H9 (cell line): ENCODE data around the gene USP6NL. TPM values are rescaled to one million over a fixed set of nuclear protein-coding genes. Genes with fewer than 3 reads are reported as not detected.

Experiments
- DNase-seq: peaks from one replicate; pipeline ENCODE4 v3.0.0-alpha.2; 2017
- H2AFZ ChIP-seq: one replicate; pipeline ENCODE4 v1.6.1; 2013; ENCODE audit warnings: mild to moderate bottlenecking, low read length, control low read depth, moderate library complexity
- H2AK5ac ChIP-seq: 2 replicates; pipeline ENCODE4 v1.6.1; 2013; ENCODE audit warnings: low read length, control low read depth, mixed read lengths; ENCODE audit not compliant: insufficient read length
- H2BK120ac ChIP-seq: one replicate; pipeline ENCODE4 v1.6.1; 2013; ENCODE audit warnings: low read depth, mild to moderate bottlenecking, low read length, control low read depth, inconsistent platforms; ENCODE audit not compliant: poor library complexity, severe bottlenecking
- H2BK12ac ChIP-seq: 2 replicates; pipeline ENCODE4 v1.6.1; 2013; ENCODE audit warnings: low read length, control low read depth, mixed read lengths, low read depth; ENCODE audit not compliant: insufficient read length
- H2BK15ac ChIP-seq: 2 replicates; pipeline ENCODE4 v1.6.1; 2013; ENCODE audit warnings: low read depth, low read length, control low read depth
- H2BK20ac ChIP-seq: one replicate; pipeline ENCODE4 v1.6.1; 2013; ENCODE audit warnings: low read depth, mild to moderate bottlenecking, low read length, control low read depth, inconsistent platforms; ENCODE audit not compliant: poor library complexity, severe bottlenecking
- H2BK5ac ChIP-seq: 2 replicates; pipeline ENCODE4 v1.6.1; 2013; ENCODE audit warnings: low read length, control low read depth, mixed read lengths; ENCODE audit not compliant: insufficient read length
- H3K14ac ChIP-seq: 2 replicates; pipeline ENCODE4 v1.6.1; 2013; ENCODE audit warnings: low read length, control low read depth; ENCODE audit not compliant: insufficient read depth
- H3K18ac ChIP-seq: 2 replicates; pipeline ENCODE4 v1.6.1; 2013; ENCODE audit warnings: low read depth, mild to moderate bottlenecking, mixed read lengths, low read length, control low read depth; ENCODE audit not compliant: insufficient read length
- H3K23ac ChIP-seq: 2 replicates; pipeline ENCODE4 v1.6.1; 2013; ENCODE audit warnings: low read length, control low read depth, mixed read lengths, low read depth; ENCODE audit not compliant: insufficient read length
- H3K23me2 ChIP-seq: 2 replicates; pipeline ENCODE4 v1.6.1; 2013; ENCODE audit warnings: low read depth, mild to moderate bottlenecking, mixed read lengths, low read length, control low read depth; ENCODE audit not compliant: insufficient read length, poor library complexity, severe bottlenecking
- H3K27ac ChIP-seq: 2 replicates; pipeline ENCODE4 v1.5.1; 2013; ENCODE audit warnings: low read length, control low read depth, mixed read lengths, low read depth; ENCODE audit not compliant: insufficient read length
- H3K27me3 ChIP-seq: 2 replicates; pipeline ENCODE4 v1.6.1; 2013; ENCODE audit warnings: low read length, control low read depth, inconsistent platforms; ENCODE audit not compliant: insufficient read depth
- H3K4ac ChIP-seq: 2 replicates; pipeline ENCODE4 v1.6.1; 2013; ENCODE audit warnings: low read depth, mild to moderate bottlenecking, control low read depth, inconsistent platforms, low read length, moderate library complexity
- H3K4me1 ChIP-seq: 2 replicates; pipeline ENCODE4 v1.6.1; 2013; ENCODE audit warnings: low read length, control low read depth, inconsistent platforms; ENCODE audit not compliant: insufficient read depth
- H3K4me2 ChIP-seq: 2 replicates; pipeline ENCODE4 v1.6.1; 2013; ENCODE audit warnings: low read length, control low read depth, mixed read lengths; ENCODE audit not compliant: insufficient read length, insufficient read depth
- H3K56ac ChIP-seq: 2 replicates; pipeline ENCODE4 v1.6.1; 2013; ENCODE audit warnings: low read depth, mild to moderate bottlenecking, mixed read lengths, low read length, control low read depth; ENCODE audit not compliant: insufficient read length
- H3K79me1 ChIP-seq: 2 replicates; pipeline ENCODE4 v1.6.1; 2013; ENCODE audit warnings: low read depth, mild to moderate bottlenecking, moderate library complexity, low read length, control low read depth, inconsistent platforms; ENCODE audit not compliant: insufficient read depth, poor library complexity, severe bottlenecking
- H3K79me2 ChIP-seq: 2 replicates; pipeline ENCODE4 v1.6.1; 2013; ENCODE audit warnings: low read length, control low read depth, inconsistent platforms; ENCODE audit not compliant: insufficient read depth
- H3K9ac ChIP-seq: 2 replicates; pipeline ENCODE4 v1.6.1; 2013; ENCODE audit warnings: low read length, control low read depth, mixed read lengths; ENCODE audit not compliant: insufficient read length; ENCODE audit errors: extremely low read depth
- H3K9me3 ChIP-seq: one replicate; pipeline ENCODE4 v1.6.1; 2013; ENCODE audit warnings: low read depth, low read length, inconsistent platforms; ENCODE audit not compliant: control insufficient read depth
- H3T11ph ChIP-seq: one replicate; pipeline ENCODE4 v1.6.1; 2013; ENCODE audit warnings: mild to moderate bottlenecking, low read length, control low read depth, inconsistent platforms
- H4K20me1 ChIP-seq: one replicate; pipeline ENCODE4 v1.6.1; 2013; ENCODE audit not compliant: control insufficient read depth, insufficient read length, insufficient read depth
- H4K5ac ChIP-seq: 2 replicates; pipeline ENCODE4 v1.6.1; 2013; ENCODE audit warnings: low read depth, mild to moderate bottlenecking, mixed read lengths, low read length, control low read depth; ENCODE audit not compliant: insufficient read length
- H4K8ac ChIP-seq: replicated peaks from 2 replicates; pipeline ENCODE4 v1.6.1; 2013; ENCODE audit warnings: low read length, control low read depth, mixed read lengths, low read depth; ENCODE audit not compliant: insufficient read length
- H4K91ac ChIP-seq: 2 replicates; pipeline ENCODE4 v1.6.1; 2013; ENCODE audit warnings: low read depth, mild to moderate bottlenecking, moderate library complexity, mixed read lengths, low read length, control low read depth; ENCODE audit not compliant: insufficient read length
- H3K27ac Mint-ChIP-seq, 3 experiments: 2 replicates in 2 of 3; 3 replicates in 1 of 3; pipeline ENCODE4 v1.8.0; 2020 to 2021; ENCODE audit warnings: mixed read lengths in 3 of 3, mild to moderate bottlenecking in 1 of 3, moderate library complexity in 1 of 3
- H3K27me3 Mint-ChIP-seq: 2 replicates; pipeline ENCODE4 v1.8.0; 2021; ENCODE audit warnings: low read depth, mild to moderate bottlenecking, moderate library complexity, mixed read lengths
- H3K36me3 Mint-ChIP-seq, 3 experiments: 2 replicates in 2 of 3; 3 replicates in 1 of 3; pipeline ENCODE4 v1.8.0; 2020 to 2021; ENCODE audit warnings: low read depth in 3 of 3, mixed read lengths in 3 of 3; ENCODE audit not compliant: insufficient read depth in 1 of 3
- H3K4me1 Mint-ChIP-seq, 2 experiments: 2 replicates each; pipeline ENCODE4 v1.8.0; 2020; ENCODE audit warnings: mixed read lengths in 2 of 2
- H3K4me3 Mint-ChIP-seq, 2 experiments: 2 replicates in 1 of 2; 3 replicates in 1 of 2; pipeline ENCODE4 v1.8.0; 2020 to 2021; ENCODE audit warnings: mild to moderate bottlenecking in 2 of 2, mixed read lengths in 2 of 2, moderate library complexity in 1 of 2
- H3K9me3 Mint-ChIP-seq, 2 experiments: 2 replicates in 1 of 2; 3 replicates in 1 of 2; pipeline ENCODE4 v1.8.0; 2020; ENCODE audit warnings: mild to moderate bottlenecking in 2 of 2, mixed read lengths in 2 of 2, moderate library complexity in 1 of 2
- whole genome bisulfite sequencing: extraction: QIAGEN DNeasy Blood & Tissue Kit; methylation state at CpG from one replicate; pipeline ENCODE4 v1.1.7; 2013; ENCODE audit warnings: missing lambda C conversion rate, low lambda C conversion rate, mixed read lengths; ENCODE audit not compliant: insufficient read length; ENCODE audit errors: extremely low coverage; 5-methylcytosine and 5-hydroxymethylcytosine counted together
- total RNA-seq: library from RNA; stranded (reverse); gene quantifications from 2 replicates; pipeline ENCODE4 v1.2.1, GENCODE V29; 2021
- TF ChIP-seq, protein P1 (sequence below): fragments of 200-600 bp; sonication (generic); conservative IDR thresholded peaks from 3 replicates; pipeline ENCODE4 v1.8.0; 2021; ENCODE audit warnings: antibody characterized with exemption, mild to moderate bottlenecking

USP6NL gene
- total RNA-seq, 1 experiment from 2014 or later: 28.3 TPM

DNA sequence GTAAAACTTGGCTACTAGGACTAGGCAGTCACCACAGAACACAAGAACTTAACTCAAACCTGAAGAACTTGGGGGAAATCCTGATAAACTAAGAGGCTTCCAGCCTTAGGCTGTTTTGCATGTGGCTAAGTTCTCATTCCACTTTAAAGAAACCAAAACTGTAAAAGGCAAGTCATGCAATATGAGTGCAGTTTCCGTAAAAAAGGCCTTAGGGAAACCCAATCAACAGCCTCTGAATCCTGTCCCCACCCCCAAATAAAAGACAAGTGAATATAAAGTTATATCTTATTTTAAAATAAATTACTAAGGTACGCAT, 95.1 kb downstream of the USP6NL start:
- no peak overlapping the region for H4K8ac ChIP-seq
- H3T11ph ChIP-seq: no peak overlapping the region
- no peak overlapping the region for H3K4me3 Mint-ChIP-seq
- H4K5ac ChIP-seq: no peak overlapping the region
- no peaks in the 10 kb centered on the region for H3K79me2 ChIP-seq
- H3K23me2 ChIP-seq: no peaks in the 10 kb centered on the region
- H4K20me1 ChIP-seq: no peaks in the 10 kb centered on the region
- H3K4me1 ChIP-seq: no peaks in the 10 kb centered on the region
- H3K4me1 Mint-ChIP-seq: no peaks in the 10 kb centered on the region; a peak in 1 of 4 replicates
- no peak overlapping the region for H3K4me2 ChIP-seq
- no peaks in the 10 kb centered on the region for H3K27me3 Mint-ChIP-seq
- no CpG with 5 or more reads among the region's 2 CpGs for WGBS
- H2BK120ac ChIP-seq: no peak overlapping the region
- H4K91ac ChIP-seq: no peak overlapping the region
- H3K18ac ChIP-seq: no peak overlapping the region
- no peak overlapping the region for H2AFZ ChIP-seq
- H2BK12ac ChIP-seq: no peak overlapping the region
- no peak overlapping the region for H2AK5ac ChIP-seq
- no peak overlapping the region for H3K23ac ChIP-seq
- no peaks in the 10 kb centered on the region for H3K27me3 ChIP-seq
- DNase-seq: no peak
- H3K9ac ChIP-seq: no peak overlapping the region
- no peak overlapping the region for H3K14ac ChIP-seq
- no peak overlapping the region for H3K4ac ChIP-seq
- H2BK5ac ChIP-seq: no peak overlapping the region
- H2BK15ac ChIP-seq: no peak overlapping the region
- TF ChIP-seq, protein P1, sequence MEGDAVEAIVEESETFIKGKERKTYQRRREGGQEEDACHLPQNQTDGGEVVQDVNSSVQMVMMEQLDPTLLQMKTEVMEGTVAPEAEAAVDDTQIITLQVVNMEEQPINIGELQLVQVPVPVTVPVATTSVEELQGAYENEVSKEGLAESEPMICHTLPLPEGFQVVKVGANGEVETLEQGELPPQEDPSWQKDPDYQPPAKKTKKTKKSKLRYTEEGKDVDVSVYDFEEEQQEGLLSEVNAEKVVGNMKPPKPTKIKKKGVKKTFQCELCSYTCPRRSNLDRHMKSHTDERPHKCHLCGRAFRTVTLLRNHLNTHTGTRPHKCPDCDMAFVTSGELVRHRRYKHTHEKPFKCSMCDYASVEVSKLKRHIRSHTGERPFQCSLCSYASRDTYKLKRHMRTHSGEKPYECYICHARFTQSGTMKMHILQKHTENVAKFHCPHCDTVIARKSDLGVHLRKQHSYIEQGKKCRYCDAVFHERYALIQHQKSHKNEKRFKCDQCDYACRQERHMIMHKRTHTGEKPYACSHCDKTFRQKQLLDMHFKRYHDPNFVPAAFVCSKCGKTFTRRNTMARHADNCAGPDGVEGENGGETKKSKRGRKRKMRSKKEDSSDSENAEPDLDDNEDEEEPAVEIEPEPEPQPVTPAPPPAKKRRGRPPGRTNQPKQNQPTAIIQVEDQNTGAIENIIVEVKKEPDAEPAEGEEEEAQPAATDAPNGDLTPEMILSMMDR: no peak
- H3K36me3 Mint-ChIP-seq: peaks cover 0 to 4% (median 0%) of the 10 kb centered on the region in 3 experiments; a peak in 2 of 7 replicates
- no peaks in the 10 kb centered on the region for H3K9me3 Mint-ChIP-seq
- H3K79me1 ChIP-seq: peaks cover 2% of the 10 kb centered on the region
- no peak overlapping the region for H3K27ac ChIP-seq
- no peaks in the 10 kb centered on the region for H3K9me3 ChIP-seq
- no peak overlapping the region for H3K56ac ChIP-seq
- no peak overlapping the region for H2BK20ac ChIP-seq
- H3K27ac Mint-ChIP-seq: no peak overlapping the region
